Mesenchymal stem cell (in vitro differentiated cells and primary cell): Measurements from ENCODE around the gene LPP.

Source experiments
- DNase-seq: peaks from one replicate; pipeline ENCODE4 v3.0.0-alpha.2; 2013
- H2AFZ ChIP-seq: one replicate; pipeline ENCODE4 v1.6.1; 2013; ENCODE audit warnings: low read depth, mild to moderate bottlenecking, control low read depth, inconsistent platforms, low read length, moderate library complexity
- H2AK5ac ChIP-seq: 2 replicates; pipeline ENCODE4 v1.6.1; 2013; ENCODE audit warnings: low read length, moderate library complexity, mild to moderate bottlenecking, inconsistent platforms; ENCODE audit not compliant: severe bottlenecking
- H2BK120ac ChIP-seq: one replicate; pipeline ENCODE4 v1.6.1; 2013; ENCODE audit warnings: low read depth, mild to moderate bottlenecking, inconsistent platforms, low read length, moderate library complexity
- H2BK12ac ChIP-seq, 2 experiments: one replicate each; pipeline ENCODE4 v1.6.1; 2013; ENCODE audit warnings: inconsistent platforms in 2 of 2, low read length in 2 of 2, mild to moderate bottlenecking in 2 of 2, moderate library complexity in 2 of 2, control low read depth in 1 of 2
- H2BK15ac ChIP-seq: one replicate; pipeline ENCODE4 v1.6.1; 2013; ENCODE audit warnings: mild to moderate bottlenecking, low read depth, inconsistent platforms; ENCODE audit not compliant: poor library complexity, severe bottlenecking
- H2BK5ac ChIP-seq: 2 replicates; pipeline ENCODE4 v1.6.1; 2013; ENCODE audit warnings: low read depth, mild to moderate bottlenecking, low read length, control low read depth, inconsistent platforms; ENCODE audit not compliant: poor library complexity, severe bottlenecking
- H3K14ac ChIP-seq, 2 experiments: one replicate each; pipeline ENCODE4 v1.6.1; 2013; ENCODE audit warnings: inconsistent platforms in 2 of 2, low read length in 2 of 2, control low read depth in 1 of 2, mild to moderate bottlenecking in 1 of 2, moderate library complexity in 1 of 2
- H3K18ac ChIP-seq, 2 experiments: one replicate each; pipeline ENCODE4 v1.6.1; 2013; ENCODE audit warnings: inconsistent platforms in 2 of 2, low read length in 2 of 2, control low read depth in 1 of 2, low read depth in 1 of 2, mild to moderate bottlenecking in 1 of 2
- H3K23ac ChIP-seq, 2 experiments: one replicate each; pipeline ENCODE4 v1.6.1; 2013; ENCODE audit warnings: inconsistent platforms in 2 of 2, low read length in 2 of 2, mild to moderate bottlenecking in 2 of 2, moderate library complexity in 2 of 2, control low read depth in 1 of 2
- H3K27ac ChIP-seq: 2 replicates; pipeline ENCODE4 v1.5.1; 2013; ENCODE audit warnings: mild to moderate bottlenecking, moderate library complexity, low read length, control low read depth, inconsistent platforms; ENCODE audit not compliant: poor library complexity, severe bottlenecking
- H3K27me3 ChIP-seq, 2 experiments: 2 replicates each; pipeline versions ENCODE4 v1.6.1 to v1.7.0; 2013; ENCODE audit warnings: low read length in 2 of 2, mild to moderate bottlenecking in 2 of 2, moderate library complexity in 2 of 2, control low read depth in 1 of 2, inconsistent platforms in 1 of 2; ENCODE audit not compliant: control insufficient read depth in 1 of 2, insufficient read depth in 1 of 2
- H3K36me3 ChIP-seq, 2 experiments: 2 replicates each; pipeline versions ENCODE4 v1.6.1 to v1.7.0; 2013; ENCODE audit warnings: low read length in 2 of 2, control low read depth in 1 of 2, inconsistent platforms in 1 of 2, low read depth in 1 of 2, mild to moderate bottlenecking in 1 of 2; ENCODE audit not compliant: insufficient read depth in 2 of 2, control insufficient read depth in 1 of 2
- H3K4ac ChIP-seq, 2 experiments: one replicate each; pipeline ENCODE4 v1.6.1; 2013; ENCODE audit warnings: inconsistent platforms in 2 of 2, low read length in 2 of 2, mild to moderate bottlenecking in 2 of 2, moderate library complexity in 2 of 2, control low read depth in 1 of 2, low read depth in 1 of 2
- H3K4me1 ChIP-seq: 2 replicates; pipeline ENCODE4 v1.6.1; 2013; ENCODE audit warnings: low read depth, low read length, control low read depth; ENCODE audit not compliant: control insufficient read depth, insufficient read depth
- H3K4me2 ChIP-seq: 2 replicates; pipeline ENCODE4 v1.6.1; 2013; ENCODE audit warnings: low read length, mild to moderate bottlenecking, inconsistent platforms; ENCODE audit not compliant: poor library complexity, severe bottlenecking
- H3K4me3 ChIP-seq, 2 experiments: 2 replicates each; pipeline versions ENCODE4 v1.5.1 to v1.7.0; 2013; ENCODE audit warnings: low read length in 2 of 2, mild to moderate bottlenecking in 2 of 2, control low read depth in 1 of 2, low read depth in 1 of 2; ENCODE audit not compliant: insufficient read depth in 1 of 2
- H3K79me1 ChIP-seq: replicated peaks from 2 replicates; pipeline ENCODE4 v1.6.1; 2013; ENCODE audit warnings: mild to moderate bottlenecking, control low read depth, low read length, inconsistent platforms; ENCODE audit not compliant: poor library complexity, severe bottlenecking
- H3K9ac ChIP-seq: 2 replicates; pipeline ENCODE4 v1.7.0; 2013; ENCODE audit warnings: mild to moderate bottlenecking, low read length, moderate library complexity
- H3K9me3 ChIP-seq: 2 replicates; pipeline ENCODE4 v1.7.0; 2013; ENCODE audit warnings: mild to moderate bottlenecking, low read length; ENCODE audit not compliant: control insufficient read depth
- H4K8ac ChIP-seq: one replicate; pipeline ENCODE4 v1.6.1; 2013; ENCODE audit warnings: inconsistent platforms, mild to moderate bottlenecking, low read length, moderate library complexity
- H4K91ac ChIP-seq: one replicate; pipeline ENCODE4 v1.6.1; 2013; ENCODE audit warnings: mild to moderate bottlenecking, low read length, inconsistent platforms
- WGBS: methylation state at CpG from one replicate; pipeline ENCODE4 v1.1.7; 2013; ENCODE audit warnings: mixed read lengths; 5-methylcytosine and 5-hydroxymethylcytosine counted together

The LPP gene

DNA sequence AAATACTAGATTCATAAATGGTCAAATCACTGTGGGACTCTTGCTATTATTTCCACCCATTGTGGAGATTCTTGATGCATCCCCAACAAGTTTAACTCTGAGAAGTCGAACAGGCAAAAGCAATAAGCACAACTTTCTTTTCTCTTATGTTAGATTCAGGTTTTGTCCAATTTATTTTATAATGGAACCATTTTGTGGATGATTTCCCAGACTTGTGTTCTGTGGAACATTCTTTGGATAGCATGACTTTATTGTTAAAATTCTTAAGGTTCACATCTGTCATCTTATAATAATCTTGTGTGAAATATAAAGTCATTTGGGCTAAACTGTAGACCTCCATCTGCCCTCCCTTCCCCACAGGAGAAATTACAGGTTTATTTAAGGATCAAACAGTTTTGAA, 213.7 kb downstream of the LPP start:
- DNase-seq: no peak
- no peak overlapping the region for H4K91ac ChIP-seq
- no peak overlapping the region for H3K4me3 ChIP-seq
- H3K27me3 ChIP-seq: no peaks in the 10 kb centered on the region
- no peak overlapping the region for H4K8ac ChIP-seq
- no peak overlapping the region for H3K14ac ChIP-seq
- H2AK5ac ChIP-seq: no peak overlapping the region
- peaks cover 3% of the 10 kb centered on the region for H3K4me1 ChIP-seq
- H3K9ac ChIP-seq: no peak overlapping the region
- H3K9me3 ChIP-seq: no peaks in the 10 kb centered on the region
- no peak overlapping the region for H3K18ac ChIP-seq
- H3K4ac ChIP-seq: no peak overlapping the region
- no peak overlapping the region for H2BK12ac ChIP-seq
- H2BK120ac ChIP-seq: no peak overlapping the region
- H2AFZ ChIP-seq: no peak overlapping the region
- peaks cover 0 to 5% of the 10 kb centered on the region in 2 experiments for H3K36me3 ChIP-seq
- H3K27ac ChIP-seq: no peak overlapping the region
- H2BK15ac ChIP-seq: no peak overlapping the region
- WGBS: no CpG with 5 or more reads among the region's 1 CpG
- no peak overlapping the region for H3K23ac ChIP-seq
- peaks cover 26% of the 10 kb centered on the region for H3K79me1 ChIP-seq
- H3K4me2 ChIP-seq: no peak overlapping the region
- H2BK5ac ChIP-seq: no peak overlapping the region

DNA sequence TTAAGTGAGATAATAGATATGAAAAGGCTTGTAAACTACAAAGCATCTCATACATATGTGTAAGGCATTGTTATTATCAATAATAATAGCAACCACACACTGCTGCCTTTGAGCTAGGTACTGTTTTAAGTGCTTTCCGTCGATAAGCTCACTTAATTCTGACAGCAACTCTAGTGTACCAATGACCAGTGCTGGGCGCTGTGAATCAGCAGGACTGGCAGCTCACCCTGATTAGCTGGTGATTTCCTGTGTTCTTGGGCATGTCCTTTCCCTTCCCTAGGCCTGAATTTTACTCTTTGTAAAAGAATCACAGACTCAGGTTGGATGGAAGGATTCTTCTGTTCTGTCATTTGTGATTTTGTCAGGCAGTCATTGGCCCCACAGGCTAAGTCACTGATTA, 215.6 kb downstream of the LPP start:
- Histone ChIP-seq H3K14ac (no peak overlapping the region), H3K36me3 (peaks cover 0 to 5% of the 10 kb centered on the region in 2 experiments), H3K18ac (peak overlapping the region in 1 of 2 experiments; percentile 48), H3K4me2 (no peak overlapping the region), H3K79me1 (peaks cover 17% of the 10 kb centered on the region), H3K4ac (no peak overlapping the region), H3K9ac (no peak overlapping the region), H2AFZ (no peak overlapping the region), H4K91ac (no peak overlapping the region), H3K23ac (no peak overlapping the region), H2BK15ac (no peak overlapping the region), H2BK120ac (no peak overlapping the region), H3K27ac (no peak overlapping the region), H3K27me3 (no peaks in the 10 kb centered on the region), H3K9me3 (no peaks in the 10 kb centered on the region), H2AK5ac (peak overlapping the region; percentile 65), H2BK5ac (no peak overlapping the region), H4K8ac (no peak overlapping the region), H2BK12ac (no peak overlapping the region), H3K4me1 (peaks cover 3% of the 10 kb centered on the region), H3K4me3 (no peak overlapping the region)
- 96% methylated on average over 3 of the region's 3 CpGs for WGBS
- no peak for DNase-seq

DNA sequence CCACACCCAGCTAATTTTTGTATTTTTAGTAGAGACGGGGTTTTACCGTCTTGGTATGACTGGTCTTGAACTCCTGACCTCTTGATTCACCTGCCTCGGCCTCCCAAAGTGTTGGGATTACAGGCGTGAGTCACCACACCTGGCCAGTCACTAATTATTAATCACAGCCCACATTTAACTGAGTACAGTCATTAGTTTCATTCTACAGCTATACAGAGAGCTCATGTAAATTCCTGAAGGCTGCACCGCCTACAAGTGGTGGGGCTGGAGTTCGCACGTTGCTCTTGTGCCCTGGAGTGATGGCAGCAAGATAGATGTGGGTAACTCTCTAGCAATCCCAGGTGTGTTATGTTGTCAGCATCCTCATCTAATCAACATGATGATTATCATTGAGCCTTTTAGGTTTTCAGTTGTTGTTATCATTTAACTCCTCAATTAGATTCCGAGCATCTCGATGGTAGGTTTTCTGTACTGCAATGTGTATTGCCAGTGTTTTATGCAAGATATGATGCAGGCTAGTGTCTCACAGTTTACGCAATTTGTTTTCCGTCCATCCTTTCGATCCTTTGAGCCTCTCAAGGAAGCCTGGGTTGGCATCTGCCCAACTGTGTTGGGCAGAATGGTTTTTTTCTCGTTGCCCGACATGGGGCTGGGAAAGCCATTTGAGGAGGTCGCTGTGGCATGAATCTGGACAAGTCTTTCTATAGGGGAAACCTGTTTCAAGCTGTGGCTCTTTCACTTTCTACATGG, 216.3 kb downstream of the LPP start:
- Histone ChIP-seq H3K36me3 (peaks cover 0 to 5% of the 10 kb centered on the region in 2 experiments), H3K4me1 (peaks cover 3% of the 10 kb centered on the region), H3K9ac (no peak overlapping the region)

DNA sequence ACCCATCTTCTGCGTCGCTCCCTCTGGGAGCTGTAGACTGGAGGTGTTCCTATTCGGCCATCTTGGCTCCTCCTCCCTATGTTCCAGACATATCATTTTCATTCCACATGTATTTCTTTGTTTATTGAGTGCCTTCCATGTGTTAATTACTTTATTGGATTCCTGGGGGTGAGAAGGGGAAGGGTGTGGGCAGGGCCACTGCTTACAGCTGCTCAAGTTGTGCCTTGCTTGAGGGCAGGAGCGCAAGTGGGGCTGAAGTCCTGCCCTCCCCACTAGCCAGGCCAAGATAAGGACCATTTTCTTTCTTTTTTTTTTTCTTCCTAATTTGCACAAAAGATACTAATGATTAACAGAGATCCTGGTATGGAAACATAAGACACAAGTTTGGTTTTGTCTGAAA, 224.8 kb downstream of the LPP start:
- Histone ChIP-seq H3K14ac (no peak overlapping the region), H2AK5ac (no peak overlapping the region), H3K4ac (no peak overlapping the region)

More for the DNA sequence above, 216.3 kb downstream of the LPP start:
- H3K9me3 ChIP-seq: no peaks in the 10 kb centered on the region
- H4K91ac ChIP-seq: no peak overlapping the region
- no peak overlapping the region for H3K18ac ChIP-seq
- no peak overlapping the region for H3K4me3 ChIP-seq
- H2BK5ac ChIP-seq: no peak overlapping the region
- H3K4me2 ChIP-seq: no peak overlapping the region
- H3K79me1 ChIP-seq: peaks cover 13% of the 10 kb centered on the region
- H3K14ac ChIP-seq: no peak overlapping the region
- no peak overlapping the region for H2AFZ ChIP-seq
- H3K4ac ChIP-seq: no peak overlapping the region
- H3K23ac ChIP-seq: no peak overlapping the region
- no peak for DNase-seq
- 98% methylated on average over 12 of the region's 15 CpGs for WGBS
- no peak overlapping the region for H2AK5ac ChIP-seq
- no peaks in the 10 kb centered on the region for H3K27me3 ChIP-seq
- H2BK15ac ChIP-seq: no peak overlapping the region
- no peak overlapping the region for H2BK12ac ChIP-seq
- no peak overlapping the region for H4K8ac ChIP-seq
- H2BK120ac ChIP-seq: no peak overlapping the region
- no peak overlapping the region for H3K27ac ChIP-seq

More for the DNA sequence above, 224.8 kb downstream of the LPP start:
- peaks cover 2% of the 10 kb centered on the region for H3K4me1 ChIP-seq
- peaks cover 0 to 3% of the 10 kb centered on the region in 2 experiments for H3K36me3 ChIP-seq
- no peak overlapping the region for H3K9ac ChIP-seq
- DNase-seq: no peak
- no peak overlapping the region for H2BK120ac ChIP-seq
- H2BK5ac ChIP-seq: no peak overlapping the region
- H3K4me3 ChIP-seq: no peak overlapping the region
- no peak overlapping the region for H3K27ac ChIP-seq
- no peak overlapping the region for H3K4me2 ChIP-seq
- peaks cover 5% of the 10 kb centered on the region for H3K79me1 ChIP-seq
- 100% methylated on average over 1 of the region's 4 CpGs for WGBS
- no peak overlapping the region for H4K8ac ChIP-seq
- H3K18ac ChIP-seq: peak overlapping the region in 1 of 2 experiments; percentile 8
- H3K27me3 ChIP-seq: no peaks in the 10 kb centered on the region
- no peak overlapping the region for H2BK15ac ChIP-seq
- no peak overlapping the region for H3K23ac ChIP-seq
- no peak overlapping the region for H2BK12ac ChIP-seq
- H3K9me3 ChIP-seq: no peaks in the 10 kb centered on the region
- H4K91ac ChIP-seq: no peak overlapping the region
- no peak overlapping the region for H2AFZ ChIP-seq
